GM18511 (cell line): ENCODE data around the gene CHRNA4.
"Not testable (repeated sequence)": the region's sequence is repeated elsewhere in the genome, so short reads cannot be mapped to it uniquely, and the experiment has no call there.

Source experiments
- ATAC-seq: cut with Tn5 transposase; IDR thresholded peaks from one replicate; pipeline ENCODE4 v1.9.1; 2021; ENCODE audit warnings: mild to moderate bottlenecking, moderate library complexity; ENCODE audit not compliant: unreplicated experiment

CHRNA4 gene

DNA sequence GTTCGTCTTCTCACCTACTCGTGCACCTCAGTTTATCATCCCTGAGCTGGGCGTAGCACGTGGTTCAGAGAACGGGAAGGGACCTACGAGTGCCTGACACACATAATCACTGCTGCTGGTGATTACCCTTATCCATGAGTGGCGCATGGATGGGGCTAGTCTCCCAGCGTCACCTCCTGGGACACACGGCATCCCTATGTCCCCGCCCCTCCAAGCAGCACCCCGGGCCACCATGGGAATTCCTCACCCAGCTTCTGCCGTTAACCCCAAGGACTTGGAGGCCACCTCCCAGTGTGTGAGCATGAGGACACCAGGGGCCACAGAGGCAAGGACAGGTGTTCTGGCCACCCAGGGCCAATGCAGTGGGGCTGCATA is 9.8 kb downstream of the CHRNA4 start:
- ATAC-seq = no peak

DNA sequence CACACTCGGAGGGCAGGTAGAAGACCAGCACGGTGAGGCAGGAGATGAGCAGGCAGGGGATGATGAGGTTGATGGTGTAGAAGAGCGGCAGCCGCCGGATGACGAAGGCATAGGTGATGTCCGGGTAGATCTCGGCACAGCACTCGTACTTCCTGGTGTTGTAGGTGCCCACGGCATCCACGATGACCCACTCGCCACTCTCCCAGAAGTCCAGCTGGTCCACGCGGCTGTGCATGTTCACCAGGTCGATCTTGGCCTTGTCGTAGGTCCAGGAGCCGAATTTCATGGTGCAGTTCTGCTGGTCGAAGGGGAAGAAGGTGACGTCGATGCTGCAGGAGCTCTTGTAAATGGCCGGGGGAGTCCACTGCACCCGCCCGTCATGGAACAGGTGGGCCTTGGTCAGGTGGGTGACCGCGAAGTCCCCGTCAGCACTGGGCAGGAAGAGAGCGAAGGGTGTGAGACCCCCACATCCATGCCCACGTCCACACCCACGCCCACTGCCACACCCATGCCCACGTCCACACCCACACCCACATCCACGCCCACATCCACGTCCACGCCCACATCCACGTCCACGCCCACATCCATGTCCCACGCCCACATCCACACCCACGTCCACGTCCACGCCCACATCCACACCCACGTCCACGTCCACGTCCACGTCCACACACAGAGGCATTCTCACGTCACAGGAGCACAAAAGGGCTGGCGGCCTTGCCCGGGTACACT is 10.4 kb downstream of the CHRNA4 start:
- ATAC-seq = no peak

DNA sequence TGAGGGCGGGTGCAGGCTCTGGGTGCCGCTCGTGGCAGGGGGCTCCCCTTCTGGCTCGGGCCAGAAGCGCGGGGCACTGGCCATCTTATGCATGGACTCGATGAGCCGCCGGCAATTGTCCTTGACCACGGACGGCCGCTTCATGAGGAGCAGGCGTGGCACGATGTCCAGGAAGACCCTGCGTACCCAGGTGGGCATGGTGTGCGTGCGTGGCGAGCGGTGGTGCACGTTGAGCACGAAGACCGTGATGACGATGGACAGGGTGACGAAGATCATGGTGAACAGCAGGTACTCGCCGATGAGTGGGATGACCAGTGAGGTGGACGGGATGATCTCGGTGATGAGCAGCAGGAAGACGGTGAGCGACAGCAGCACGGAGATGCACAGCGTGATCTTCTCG is 11.0 kb downstream of the CHRNA4 start:
- ATAC-seq = no peak

DNA sequence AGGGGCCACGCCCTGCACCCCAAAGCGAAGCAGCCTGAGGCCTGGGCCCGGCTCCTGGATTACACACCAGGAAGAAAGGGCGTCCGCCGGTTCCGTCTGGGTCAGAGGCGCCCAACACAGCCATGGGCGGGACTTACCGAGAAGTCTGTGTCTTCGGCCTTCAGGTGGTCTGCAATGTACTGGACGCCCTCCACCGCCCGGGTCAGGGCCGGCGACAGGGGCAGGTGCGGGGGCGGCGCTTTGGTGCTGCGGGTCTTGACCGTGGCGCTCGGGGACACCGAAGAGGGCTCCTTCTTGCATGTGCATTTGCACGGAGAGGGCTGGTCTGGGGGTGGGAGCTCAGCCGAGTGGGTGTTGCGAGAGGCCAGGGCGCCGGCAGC is 11.6 kb downstream of the CHRNA4 start:
- ATAC-seq = no peak

DNA sequence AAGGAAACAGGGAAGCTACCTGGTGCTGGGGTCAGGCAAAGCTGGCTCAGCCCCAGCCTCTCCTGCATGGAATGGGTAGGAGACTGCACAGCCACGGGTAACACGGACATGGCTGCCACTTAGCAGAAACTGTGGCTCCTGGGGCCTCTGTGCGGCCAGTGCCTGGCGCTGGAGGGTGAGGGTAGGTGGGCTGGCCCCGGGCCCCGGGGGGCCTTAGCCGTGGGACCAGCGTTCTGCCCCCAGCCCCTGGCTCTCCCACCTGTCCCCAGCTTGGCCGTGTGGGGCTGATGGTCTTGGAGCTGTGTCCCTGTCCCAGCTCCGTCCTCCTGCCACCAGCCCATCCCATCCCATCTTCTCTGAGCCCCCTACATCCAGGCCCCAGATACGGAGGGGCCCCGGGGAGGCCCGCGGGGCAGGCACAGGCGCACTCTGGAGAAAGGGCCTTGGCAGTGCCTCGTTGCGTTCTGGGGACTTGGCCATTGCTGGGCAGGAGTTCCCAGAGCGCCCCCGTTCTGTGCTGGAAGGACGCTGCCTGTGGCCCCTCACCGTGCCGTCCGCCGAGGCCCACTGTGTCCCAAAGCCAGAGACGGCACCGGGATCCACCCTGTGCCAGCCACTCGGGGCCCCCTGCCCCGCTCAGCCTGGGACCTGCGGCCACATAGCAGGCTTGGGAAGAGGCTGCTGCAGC is 12.2 kb downstream of the CHRNA4 start:
- ATAC-seq = no peak

DNA sequence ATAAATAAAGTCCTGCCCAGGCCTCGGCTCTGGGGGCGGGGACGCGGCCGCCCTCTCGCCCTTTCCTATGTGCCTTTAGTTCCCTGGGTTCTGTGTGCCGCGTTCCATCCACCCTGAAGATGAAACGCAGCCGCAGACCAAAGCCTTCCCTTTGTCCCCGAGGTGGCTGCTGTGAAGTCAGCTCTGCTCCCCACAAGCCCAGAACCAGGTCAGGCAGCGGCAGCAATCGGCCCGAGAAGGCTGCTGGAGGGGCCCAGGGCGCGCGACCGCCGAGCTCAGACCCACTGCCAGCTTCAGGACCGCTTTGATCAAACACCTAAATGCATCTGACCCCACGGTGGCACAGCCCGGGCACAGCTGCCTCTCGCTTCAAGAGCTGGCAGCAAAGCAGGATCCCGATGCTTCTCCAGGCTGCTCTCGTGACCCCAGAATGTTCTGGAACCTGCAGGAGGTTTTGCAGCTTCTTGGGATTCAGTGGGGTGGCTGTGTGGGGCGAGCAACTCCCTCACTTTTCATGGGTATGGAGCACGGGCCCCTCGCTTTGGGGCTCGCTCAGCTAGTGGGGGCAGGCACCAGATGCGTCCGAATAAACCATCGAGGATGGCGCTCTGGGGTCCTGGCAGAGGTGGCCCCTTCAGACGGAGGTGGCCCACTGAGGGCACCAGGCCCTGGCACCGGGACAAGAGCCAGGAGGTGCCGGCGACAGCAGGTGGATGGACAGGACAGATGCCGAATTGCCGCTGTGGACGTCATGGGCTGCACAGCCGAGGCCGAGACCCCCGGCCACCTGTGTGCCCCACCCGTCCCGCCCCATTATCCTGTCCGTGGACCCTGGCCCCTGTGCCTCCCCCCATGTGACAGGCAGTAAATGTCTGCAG is 13.0 kb downstream of the CHRNA4 start:
- no peak for ATAC-seq

DNA sequence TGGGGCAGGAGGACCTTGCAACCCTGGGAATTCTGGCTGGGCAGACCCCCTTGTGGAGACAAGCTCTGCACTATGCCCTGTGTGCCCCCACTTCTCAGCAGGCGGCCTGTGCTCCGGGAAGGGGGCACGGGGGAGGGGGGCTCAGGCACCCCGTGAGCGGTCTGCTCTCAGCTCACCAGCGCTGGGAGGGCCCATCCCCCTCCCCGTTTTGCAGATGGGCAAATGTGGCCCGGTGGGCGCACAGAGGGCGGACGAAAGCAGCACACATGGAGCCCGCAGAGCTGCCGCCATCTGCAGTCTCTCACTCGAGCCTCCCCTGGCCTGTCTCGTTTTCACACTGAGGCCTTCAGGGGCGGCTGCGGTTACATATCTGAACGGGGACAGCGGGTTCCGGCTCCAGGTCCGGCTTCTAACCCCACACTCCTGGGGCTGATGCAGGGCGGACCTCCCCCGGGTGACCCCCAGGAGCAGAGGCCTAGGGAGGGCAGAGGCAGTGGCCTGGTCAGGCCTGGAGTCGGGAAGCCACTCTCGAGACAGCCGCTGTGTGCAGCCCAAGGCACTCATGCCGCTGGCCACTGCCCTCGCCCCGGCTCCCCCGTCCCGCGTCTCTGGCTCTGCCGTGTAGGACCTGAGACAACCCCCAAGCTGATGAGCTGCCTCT is 13.9 kb downstream of the CHRNA4 start:
- ATAC-seq = no peak

DNA sequence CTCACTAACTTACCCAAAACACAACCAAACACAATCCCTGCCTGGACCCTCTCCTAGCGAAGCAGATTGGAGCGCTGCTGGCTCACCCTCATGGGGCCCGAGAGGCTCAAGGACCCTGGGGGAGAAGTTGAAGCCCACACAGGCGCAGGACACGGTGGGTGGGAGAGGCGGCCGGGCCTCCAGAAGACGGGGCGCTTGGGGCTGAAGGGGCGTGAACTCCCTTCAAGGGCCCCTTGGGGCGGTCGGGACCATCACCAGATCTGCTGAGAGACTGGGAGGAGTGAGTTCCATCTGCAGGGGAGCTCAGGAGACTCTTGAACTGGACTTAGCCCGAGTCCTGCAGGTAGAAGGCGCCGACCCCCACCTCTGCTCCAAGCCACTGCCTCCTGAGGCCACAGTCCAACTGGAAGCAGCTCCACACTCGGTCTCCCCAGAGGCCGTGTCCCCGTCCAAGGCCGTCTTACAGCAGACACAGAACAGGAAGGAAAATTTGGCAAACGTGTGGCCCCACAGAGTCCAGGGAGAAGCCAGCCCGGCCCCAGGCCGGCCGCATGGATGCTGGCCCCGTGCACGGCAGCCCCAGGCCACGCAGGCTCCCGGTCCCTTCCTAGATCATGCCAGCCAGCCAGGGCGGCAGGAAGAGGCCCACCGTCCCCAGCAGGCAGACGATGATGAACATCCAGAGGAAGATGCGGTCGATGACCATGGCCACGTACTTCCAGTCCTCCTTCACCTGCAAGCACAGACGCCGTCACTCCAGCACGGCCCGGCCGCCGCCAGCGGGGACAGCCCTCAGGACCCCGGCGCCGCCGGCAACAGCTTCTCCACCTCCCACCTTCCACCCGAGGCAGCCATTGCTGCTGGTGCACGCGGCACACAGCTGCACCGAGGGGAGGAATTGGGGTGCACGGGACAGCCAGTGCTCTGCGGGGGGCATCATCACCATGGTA is 14.7 kb downstream of the CHRNA4 start:
- no peak for ATAC-seq

DNA sequence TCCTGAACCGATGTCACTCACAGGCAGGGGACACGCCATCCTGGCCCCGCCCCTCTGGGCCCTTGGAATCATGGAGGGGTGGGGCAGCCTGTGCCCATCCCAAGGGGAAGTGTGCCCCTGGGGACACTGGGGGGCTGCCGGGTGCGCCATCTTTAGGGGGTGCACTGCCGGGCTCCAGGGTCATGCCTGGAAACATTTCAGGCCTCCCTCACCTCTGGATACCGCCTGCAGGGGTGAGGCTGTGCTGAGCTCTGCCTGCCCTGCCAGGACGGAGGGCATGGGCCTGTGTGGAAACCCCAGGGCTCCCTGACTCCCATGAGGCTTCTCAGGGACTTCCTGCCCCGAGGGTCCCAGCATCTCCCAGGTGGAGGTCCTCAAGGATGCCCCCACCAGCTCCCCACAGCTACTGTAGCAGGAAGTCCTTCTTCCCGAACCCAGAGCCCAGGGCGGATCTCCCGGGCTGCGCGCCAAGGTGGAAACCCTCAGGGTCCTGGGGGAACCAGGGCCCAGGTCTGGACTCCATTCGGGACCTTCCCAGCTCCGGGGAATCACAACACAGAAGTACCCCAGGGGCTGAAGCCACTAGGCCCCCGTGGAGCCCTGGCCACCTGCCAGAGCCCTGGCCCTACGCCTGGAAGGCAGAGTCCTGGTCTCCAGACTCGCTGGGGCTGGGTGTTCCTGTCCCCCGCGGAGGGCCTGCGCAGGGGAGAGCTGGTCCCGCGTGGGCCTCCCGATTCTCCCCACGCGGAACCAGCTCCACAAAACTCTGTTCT is 15.6 kb downstream of the CHRNA4 start:
- ATAC-seq = no peak

DNA sequence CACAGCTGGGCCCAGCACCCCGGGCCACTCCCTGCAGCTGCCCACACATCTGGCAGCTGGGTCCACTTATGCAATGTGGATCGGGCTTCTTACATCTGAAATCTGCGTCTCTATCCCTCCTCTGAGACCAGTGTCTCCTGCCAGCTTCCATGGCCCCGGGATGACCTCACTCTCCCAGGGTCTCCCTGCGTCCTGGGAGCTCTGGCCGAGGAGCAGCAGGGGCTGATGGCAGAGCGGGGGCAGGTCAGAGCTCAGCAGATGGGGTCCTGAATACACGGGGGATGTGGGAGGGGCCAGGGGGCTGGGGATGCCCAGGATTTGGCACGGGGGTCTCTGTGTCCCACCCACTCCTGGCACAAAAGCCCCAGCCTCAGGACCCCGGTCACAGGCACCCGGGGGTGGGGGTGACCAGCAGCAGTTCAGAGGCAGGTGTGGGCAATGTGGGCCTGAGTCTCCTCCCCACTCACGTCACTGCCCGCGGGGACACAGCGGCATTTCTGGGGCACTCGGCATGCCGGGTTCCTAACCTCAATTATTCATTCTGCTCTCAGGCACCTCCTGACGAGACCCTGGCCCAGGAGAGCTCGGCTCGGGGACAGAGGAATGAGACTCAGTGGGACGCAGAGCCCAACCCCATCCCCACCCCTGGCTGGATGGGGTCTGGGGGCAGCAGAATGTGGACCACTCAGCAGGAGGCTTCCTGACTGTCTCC is 16.4 kb downstream of the CHRNA4 start:
- ATAC-seq = no peak

DNA sequence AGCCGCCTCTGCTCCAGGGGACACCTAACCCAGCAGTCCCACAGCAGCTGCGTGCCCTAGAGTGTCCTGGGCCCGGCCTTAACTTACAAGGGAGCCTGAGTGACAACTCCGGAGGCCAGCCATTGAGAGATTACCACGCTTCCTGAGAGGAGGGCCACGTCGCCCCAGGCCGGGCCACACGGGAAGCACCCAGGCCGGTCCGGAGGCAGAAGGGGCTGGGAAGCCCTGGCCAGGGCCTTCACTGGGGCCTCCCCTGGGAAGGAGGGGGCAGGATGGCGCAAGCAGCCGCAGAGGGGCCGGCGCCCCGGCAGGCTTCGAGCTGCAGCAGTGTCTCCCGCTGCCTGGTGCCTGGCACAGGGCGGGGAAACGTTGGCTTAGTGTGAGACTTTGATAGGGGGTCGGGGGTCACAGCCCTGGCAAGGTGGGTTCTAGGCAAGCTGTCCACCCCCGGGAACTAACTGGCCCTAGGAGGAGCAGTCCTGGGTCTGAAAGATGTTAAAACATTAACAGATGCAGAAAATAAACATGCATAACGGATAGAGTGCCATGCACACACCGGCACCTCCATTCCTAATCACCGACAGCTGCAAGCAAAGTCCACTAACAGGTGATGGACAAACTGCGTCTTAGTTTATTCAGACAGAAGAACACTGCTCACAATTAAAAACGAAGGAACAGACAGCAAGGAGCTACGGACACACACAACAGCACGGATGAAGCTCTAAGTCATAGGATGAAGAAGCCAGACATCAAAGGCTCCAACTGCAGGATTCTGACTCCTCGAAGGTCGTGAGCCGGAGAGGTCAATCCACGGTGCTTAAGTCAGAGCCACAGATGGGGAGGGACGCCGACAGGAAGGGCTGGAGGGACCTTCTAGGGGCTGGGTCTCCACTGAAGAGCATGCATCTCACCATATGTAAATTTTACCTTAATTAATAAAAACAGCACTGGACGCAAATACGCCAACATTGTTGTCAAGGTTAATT is 17.4 kb downstream of the CHRNA4 start:
- no peak for ATAC-seq

DNA sequence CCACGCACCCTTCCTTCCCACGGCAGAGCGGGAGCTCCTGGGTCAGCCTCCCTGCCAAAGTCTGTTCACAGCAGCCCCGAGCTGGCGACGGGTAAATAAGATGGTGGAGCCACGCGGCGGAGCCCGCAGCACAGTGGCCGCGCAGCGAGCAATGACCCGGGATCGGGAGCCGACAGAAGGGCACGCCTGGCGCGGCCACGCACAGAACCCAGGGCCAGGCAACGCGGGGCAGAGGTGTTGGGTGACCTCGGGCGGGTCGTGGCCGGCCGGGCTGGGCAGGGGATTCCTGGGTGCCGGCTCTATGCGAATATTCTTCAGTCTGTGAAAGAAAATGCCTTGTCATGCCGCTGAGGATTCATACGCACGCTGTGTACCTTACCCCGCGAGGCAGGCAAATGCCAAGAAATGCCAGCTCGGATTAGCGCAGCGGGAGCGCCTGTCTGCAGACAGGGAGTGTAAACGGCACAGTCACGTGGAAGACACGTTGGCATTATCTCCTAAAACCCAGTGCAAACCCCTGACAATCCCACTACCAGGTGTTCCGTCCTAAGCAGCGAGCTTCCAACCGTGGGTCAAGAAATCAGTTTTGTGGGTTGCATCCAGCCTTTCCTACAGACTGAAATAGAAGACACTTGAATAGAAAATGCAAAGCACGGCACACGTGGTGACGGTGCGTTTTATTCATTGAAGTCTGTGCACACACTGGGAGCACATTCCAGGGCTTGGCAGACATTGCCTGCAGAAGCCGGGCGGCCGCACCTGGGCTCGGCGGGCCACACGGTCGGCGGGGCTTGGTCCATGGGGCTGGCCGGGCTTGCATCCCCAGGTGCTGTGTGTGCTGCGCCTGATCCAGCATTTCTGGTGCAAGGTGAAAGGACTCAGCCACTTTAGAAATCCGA is 18.3 kb downstream of the CHRNA4 start:
- no peak for ATAC-seq

DNA sequence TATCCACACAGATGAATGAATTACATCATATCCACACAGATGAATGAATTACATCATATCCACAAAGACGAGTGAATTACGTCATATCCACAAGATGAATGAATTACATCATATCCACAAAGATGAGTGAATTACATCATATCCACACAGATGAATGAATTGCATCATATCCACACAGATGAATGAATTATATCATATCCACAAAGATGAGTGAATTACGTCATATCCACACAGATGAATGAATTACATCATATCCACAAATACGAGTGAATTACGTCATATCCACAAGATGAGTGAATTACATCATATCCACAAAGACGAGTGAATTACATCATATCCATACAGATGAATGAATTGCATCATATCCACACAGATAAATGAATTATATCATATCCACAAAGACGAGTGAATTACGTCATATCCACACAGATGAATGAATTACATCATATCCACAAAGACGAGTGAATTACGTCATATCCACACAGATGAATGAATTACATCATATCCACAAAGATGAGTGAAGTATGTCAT is 20.9 kb downstream of the CHRNA4 start:
- not testable (repeated sequence) for ATAC-seq

DNA sequence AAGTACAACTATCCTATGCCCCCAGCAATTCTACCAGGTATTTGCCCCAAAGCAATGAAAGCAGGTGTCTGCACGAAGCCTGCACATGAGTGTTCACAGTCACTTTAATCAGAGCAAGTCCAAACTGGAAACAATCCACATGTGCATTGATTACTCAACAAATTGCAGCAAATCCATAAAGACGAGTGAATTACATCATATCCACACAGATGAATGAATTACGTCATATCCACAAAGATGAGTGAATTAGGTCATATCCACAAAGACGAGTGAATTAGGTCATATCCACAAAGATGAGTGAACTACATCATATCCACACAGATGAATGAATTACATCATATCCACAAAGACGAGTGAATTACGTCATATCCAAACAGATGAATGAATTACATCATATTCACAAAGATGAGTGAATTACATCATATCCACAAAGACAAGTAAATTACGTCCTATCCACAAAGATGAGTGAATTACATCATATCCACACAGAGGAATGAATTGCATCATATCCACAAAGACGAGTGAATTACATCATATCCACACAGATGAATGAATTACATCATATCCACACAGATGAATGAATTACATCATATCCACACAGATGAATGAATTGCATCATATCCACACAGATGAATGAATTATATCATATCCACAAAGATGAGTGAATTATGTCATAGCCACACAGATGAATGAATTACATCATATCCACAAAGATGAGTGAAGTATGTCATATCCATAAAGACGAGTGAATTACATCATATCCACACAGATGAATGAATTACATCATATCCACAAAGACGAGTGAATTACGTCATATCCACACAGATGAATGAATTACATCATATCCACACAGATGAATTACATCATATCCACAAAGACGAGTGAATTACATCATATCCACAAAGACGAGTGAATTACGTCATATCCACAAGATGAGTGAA is 21.7 kb downstream of the CHRNA4 start:
- not testable (repeated sequence) for ATAC-seq

DNA sequence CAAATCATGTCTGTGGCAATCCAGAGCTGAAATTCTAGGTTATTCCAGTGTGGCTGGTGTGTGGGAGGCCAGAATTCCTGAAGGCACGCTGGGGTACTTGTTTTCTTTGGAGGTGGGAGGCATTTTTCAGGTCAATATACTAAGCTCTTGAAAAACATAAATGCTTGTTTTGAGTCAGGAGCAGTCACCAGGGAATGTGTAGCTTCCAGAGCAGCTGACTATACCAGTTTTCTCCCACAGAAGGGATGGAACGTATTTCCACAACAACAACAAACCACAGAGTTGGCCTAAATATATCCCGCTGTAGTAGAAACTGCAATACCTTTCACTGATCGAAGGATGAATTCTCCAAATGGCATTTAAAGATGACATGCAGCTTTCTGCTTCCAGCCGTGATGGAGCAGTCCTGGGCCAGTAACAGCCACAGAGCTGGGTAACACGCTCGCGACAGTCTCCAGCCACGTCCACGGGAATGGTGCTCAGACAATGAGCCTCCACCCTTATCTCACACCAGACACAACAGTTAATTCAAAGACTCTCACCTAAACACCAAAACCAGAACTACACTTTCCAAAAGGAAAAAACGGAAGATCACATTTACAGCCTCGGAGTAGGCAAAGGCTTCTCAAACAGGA is 23.2 kb downstream of the CHRNA4 start:
- no peak for ATAC-seq
